ENCODE results near the gene PARVG.

The PARVG gene

DNA sequence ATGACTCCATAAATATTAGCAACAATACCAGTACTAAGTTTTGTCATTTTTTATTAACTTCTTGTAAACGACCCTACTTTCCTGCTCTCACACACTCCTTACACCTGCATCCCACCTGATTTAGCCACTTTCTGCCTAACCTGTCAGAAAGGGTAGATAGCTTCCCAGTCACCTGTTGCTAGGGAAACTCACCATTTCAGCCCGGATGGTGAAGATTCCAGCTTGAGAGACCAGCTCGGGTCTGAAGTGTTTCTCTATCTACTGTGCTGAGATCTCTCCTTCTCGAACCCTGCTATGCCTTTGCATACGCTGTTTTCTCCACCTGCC is at the start of gene PARVG:
Gene PARVG, plus strand, starts transcription at position 220 of the 327 bp plus-strand sequence. CDS start 2,405 bp downstream, outside the sequence.
- no peak for DNase-seq (ENCODE audit: low read depth)

- no peak for DNase-seq (ENCODE audit: low read depth)
Observed at GRCh38 chr22:44131412-44131811, 49.3 kb upstream of the PARVG start.

DNA sequence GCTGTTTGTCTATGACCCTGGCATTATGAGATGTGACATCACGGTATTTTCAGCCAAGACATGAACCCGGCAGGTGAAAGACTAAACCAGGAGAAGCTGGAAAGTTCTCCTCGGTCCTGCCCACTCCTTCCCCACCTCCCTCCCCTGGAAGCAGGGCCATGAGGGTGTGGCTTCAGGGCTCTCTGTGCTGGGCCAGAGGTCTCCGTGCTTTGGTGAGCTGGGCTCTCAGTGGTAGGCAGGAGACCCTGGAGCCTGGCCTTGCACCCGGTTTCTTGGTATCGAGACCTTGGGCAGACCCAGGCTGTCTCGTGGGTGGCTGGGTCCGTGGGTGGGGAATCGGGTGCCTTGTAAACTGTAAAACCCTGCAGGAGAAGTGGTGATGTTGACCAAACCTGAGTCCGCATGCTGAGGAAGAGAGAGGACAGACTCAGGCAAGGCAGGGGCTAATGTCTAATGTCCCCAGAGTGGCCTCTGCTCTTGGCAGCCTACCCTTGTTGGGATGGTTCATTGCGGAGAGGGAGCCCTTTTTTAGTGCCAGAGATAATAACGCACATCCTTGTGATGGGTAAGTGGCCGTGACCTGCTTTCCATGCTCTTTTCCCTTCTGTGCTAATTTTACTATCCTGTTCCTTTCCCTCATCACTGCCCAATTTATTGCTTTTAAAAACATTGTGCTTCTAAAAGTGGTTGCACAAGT is 48.6 kb upstream of the PARVG start:
- no peak for DNase-seq (ENCODE audit: low read depth)

- no peak for DNase-seq (ENCODE audit: low read depth)
Observed at GRCh38 chr22:44132724-44133123, 48.0 kb upstream of the PARVG start.

- peak; percentile 29 for DNase-seq (ENCODE audit: low read depth)
Observed at GRCh38 chr22:44133161-44133560, 47.6 kb upstream of the PARVG start.

GRCh38 chr22:44133901-44134571 is 46.7 kb upstream of the PARVG start:
- DNase-seq (ENCODE audit: low read depth) = no peak

- DNase-seq (ENCODE audit: low read depth) = no peak
Observed at GRCh38 chr22:44136112-44136511, 44.6 kb upstream of the PARVG start.

- DNase-seq (ENCODE audit: low read depth) = no peak
Observed at GRCh38 chr22:44136786-44137185, 43.9 kb upstream of the PARVG start.

DNA sequence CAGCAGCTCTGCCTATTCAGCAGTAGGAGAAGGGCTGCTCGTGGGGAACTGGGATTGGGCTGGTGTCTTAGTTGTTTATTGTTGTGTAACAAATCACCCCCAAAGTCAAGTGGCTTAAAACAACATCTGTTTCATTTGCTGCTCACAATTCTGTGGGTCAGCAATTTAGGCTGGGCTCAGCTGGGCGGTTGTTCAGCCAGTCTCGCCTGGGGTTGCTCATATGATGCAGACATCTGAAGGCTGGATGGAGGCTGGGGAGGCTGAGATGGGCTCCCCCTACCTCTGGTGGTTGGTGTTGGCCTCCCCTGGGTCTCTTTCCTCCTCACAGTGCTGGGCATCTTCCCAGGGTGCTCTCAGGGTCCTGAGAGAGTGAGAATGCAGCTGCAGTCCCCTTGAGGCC is 43.3 kb upstream of the PARVG start:
- no peak for DNase-seq (ENCODE audit: low read depth)

DNA sequence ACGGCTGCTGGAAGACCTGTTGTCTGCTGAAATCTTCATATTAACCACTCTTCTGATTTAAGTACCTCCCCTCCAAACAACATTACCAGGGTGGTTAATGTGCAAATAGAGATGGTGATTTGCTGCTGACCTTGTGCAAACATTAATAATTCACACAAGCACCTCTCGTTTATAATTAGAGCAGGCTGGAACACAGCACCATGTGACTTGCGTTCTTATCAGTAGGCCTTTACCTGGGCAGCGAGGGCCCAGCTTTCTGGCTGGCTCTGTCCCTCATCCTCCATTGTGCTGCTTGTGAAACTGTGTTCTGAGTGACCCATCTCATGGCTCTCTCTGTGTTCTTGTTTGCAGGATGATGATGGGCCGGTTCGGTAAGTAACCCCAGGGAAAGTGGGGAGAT is 41.0 kb upstream of the PARVG start:
- DNase-seq (ENCODE audit: low read depth) = no peak

GRCh38 chr22:44142421-44143104 is 38.2 kb upstream of the PARVG start:
- DNase-seq (ENCODE audit: low read depth) = no peak

GRCh38 chr22:44143105-44143474 is 37.6 kb upstream of the PARVG start:
- no peak for DNase-seq (ENCODE audit: low read depth)

DNA sequence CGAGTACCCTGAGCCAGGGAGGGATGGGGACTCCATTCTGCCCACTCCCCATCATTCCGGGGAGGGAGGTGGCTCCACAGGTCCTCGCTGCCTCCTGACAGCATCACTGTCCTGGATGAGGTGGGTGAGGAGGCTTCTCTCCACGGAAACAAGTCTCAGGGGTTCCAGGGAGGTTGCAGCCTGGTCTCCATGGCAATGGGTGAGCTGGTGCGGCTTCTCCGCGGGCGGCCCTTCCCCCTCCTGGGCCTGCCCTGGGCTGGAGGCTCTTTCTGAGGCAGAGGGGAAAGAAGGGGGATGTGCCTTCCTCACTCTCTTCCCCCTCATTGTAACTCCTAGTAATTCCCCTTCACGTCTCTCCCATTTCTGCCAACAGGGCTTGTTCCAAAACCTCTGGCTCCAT is 37.1 kb upstream of the PARVG start:
- DNase-seq (ENCODE audit: low read depth) = no peak

DNA sequence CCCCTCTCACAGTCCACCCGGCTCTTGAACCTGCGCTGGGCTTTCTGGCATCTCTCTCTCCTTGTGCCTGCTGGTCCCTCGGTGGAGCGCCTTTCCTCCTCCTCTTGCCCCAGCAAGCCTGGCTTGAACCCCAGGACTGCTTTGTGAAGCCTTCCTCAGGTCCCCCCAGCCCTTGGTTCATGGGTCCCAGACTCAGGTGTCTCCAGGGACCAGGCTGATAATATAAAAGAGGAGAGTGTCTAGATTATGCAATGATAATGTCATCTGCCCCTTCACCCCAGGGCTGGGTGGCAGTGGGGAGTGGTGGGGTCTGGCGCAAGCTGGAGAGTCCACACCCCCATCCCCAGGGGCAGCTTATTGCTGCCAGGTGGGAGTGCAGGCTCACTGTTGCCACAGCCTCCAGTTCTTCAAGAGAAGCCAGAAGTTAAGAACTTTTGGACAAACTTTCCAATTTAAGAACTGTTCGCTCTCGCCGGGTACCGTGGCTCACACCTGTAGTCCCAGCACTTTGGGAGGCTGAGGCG is 36.6 kb upstream of the PARVG start:
- DNase-seq (ENCODE audit: low read depth) = no peak

DNA sequence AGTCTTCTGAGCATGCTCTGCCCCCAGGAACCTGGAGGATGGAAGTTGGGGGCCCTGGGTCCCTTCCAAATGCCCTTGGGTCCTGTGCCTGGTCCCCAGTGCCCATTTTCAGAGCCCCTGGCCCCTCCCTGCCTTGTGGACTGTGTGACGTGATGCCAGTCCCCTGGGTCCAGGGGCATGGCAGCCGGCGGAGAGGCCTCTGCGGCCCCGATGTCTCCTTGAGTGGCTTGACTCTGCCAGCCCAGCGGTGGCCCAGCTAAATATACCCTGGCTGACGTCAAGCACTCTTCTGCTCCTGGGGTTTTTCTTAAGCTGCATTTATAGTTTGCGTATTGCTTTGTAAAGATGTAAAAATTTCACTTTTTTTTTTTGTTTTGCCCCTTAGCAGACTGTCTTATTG is 35.2 kb upstream of the PARVG start:
- no peak for DNase-seq (ENCODE audit: low read depth)

GRCh38 chr22:44146088-44146861 is 34.5 kb upstream of the PARVG start:
- DNase-seq (ENCODE audit: low read depth) = no peak

- DNase-seq (ENCODE audit: low read depth) = no peak
Observed at GRCh38 chr22:44147008-44147645, 33.6 kb upstream of the PARVG start.

- DNase-seq (ENCODE audit: low read depth) = no peak
Observed at GRCh38 chr22:44147821-44148574, 32.7 kb upstream of the PARVG start.

GRCh38 chr22:44151676-44152075 is 29.0 kb upstream of the PARVG start:
- peak; percentile 35 for DNase-seq (ENCODE audit: low read depth)

DNA sequence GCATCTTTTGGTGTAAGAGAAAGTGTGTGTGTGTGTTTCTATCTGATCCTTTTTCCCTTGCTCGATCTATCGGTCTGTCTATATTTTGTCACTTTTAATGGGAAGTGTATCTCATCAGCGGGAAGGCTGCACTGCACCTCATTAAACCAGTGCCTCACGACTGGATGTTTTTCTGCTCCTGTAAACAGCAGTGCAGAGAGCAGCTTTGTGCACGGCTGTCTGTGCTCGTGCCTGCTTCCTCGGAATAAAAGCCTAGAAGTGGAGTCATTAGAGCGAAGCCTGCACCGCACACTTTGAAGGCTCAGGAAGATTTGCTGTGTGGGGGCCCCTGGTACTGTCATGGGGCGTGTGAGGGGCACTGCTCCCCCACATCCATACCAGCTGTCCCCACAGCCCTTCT is 27.0 kb upstream of the PARVG start:
- DNase-seq (ENCODE audit: low read depth) = no peak

- no peak for DNase-seq (ENCODE audit: low read depth)
Observed at GRCh38 chr22:44154436-44154942, 26.2 kb upstream of the PARVG start.
